ENCODE measurements around the gene KRTAP15-1. TPM values are rescaled to one million over a fixed set of nuclear protein-coding genes. Genes with fewer than 3 reads are reported as not detected.

Gene KRTAP15-1
- not detected in 5 replicates for total RNA-seq (2022; extraction: Qiagen RNA extraction; ENCODE audit: low read depth)

GRCh38 chr21:30439975-30440374 lies at the start of gene KRTAP15-1:
KRTAP15-1 (plus strand) TSS chr21:30440275; CDS start chr21:30440328, 53 bp downstream.

GRCh38 chr21:30395731-30396130 lies 44.3 kb upstream of the KRTAP15-1 start, which contains the start of gene KRTAP13-1:
KRTAP13-1 (plus strand) TSS chr21:30396031; CDS start chr21:30396087, 56 bp downstream.

GRCh38 chr21:30425826-30426225 lies 14.2 kb upstream of the KRTAP15-1 start, which contains the start of gene KRTAP13-3:
KRTAP13-3 (minus strand) TSS chr21:30425926; CDS start chr21:30425912, 14 bp downstream.

GRCh38 chr21:30430170-30430655 lies 9.9 kb upstream of the KRTAP15-1 start, which contains the start of gene KRTAP13-4:
KRTAP13-4 (plus strand) TSS chr21:30430220; CDS start chr21:30430276, 56 bp downstream.

GRCh38 chr21:30480145-30480544 lies 40.1 kb downstream of the KRTAP15-1 start, which contains the start of gene KRTAP19-1:
KRTAP19-1 (minus strand) TSS chr21:30480367; CDS start chr21:30480317, 50 bp downstream.

GRCh38 chr21:30487336-30487735 lies 47.3 kb downstream of the KRTAP15-1 start, which contains the start of gene KRTAP19-2:
KRTAP19-2 (minus strand) TSS chr21:30487436; CDS start chr21:30487348, 88 bp downstream.

Other genes with a start within 250 kb of the KRTAP15-1 start
- gene CLDN8, start 224.2 kb upstream of the KRTAP15-1 start, total RNA-seq (2022; extraction: Qiagen RNA extraction; ENCODE audit: low read depth): not detected in 5 replicates
- gene KRTAP24-1, start 157.3 kb upstream of the KRTAP15-1 start, total RNA-seq (2022; extraction: Qiagen RNA extraction; ENCODE audit: low read depth): not detected in 5 replicates
- not detected in 5 replicates for gene KRTAP25-1, start 150.8 kb upstream of the KRTAP15-1 start, total RNA-seq (2022; extraction: Qiagen RNA extraction; ENCODE audit: low read depth)
- not detected in 5 replicates for gene KRTAP26-1, start 120.0 kb upstream of the KRTAP15-1 start, total RNA-seq (2022; extraction: Qiagen RNA extraction; ENCODE audit: low read depth)
- gene KRTAP27-1, start 102.6 kb upstream of the KRTAP15-1 start, total RNA-seq (2022; extraction: Qiagen RNA extraction; ENCODE audit: low read depth): not detected in 5 replicates
- not detected in 5 replicates for gene KRTAP23-1, start 91.7 kb upstream of the KRTAP15-1 start, total RNA-seq (2022; extraction: Qiagen RNA extraction; ENCODE audit: low read depth)
- not detected in 5 replicates for gene KRTAP13-2, start 68.0 kb upstream of the KRTAP15-1 start, total RNA-seq (2022; extraction: Qiagen RNA extraction; ENCODE audit: low read depth)
- not detected in 5 replicates for gene KRTAP13-1, start 44.2 kb upstream of the KRTAP15-1 start, total RNA-seq (2022; extraction: Qiagen RNA extraction; ENCODE audit: low read depth)
- not detected in 5 replicates for gene KRTAP13-3, start 14.3 kb upstream of the KRTAP15-1 start, total RNA-seq (2022; extraction: Qiagen RNA extraction; ENCODE audit: low read depth)
- gene KRTAP13-4, start 10.1 kb upstream of the KRTAP15-1 start, total RNA-seq (2022; extraction: Qiagen RNA extraction; ENCODE audit: low read depth): not detected in 5 replicates
- not detected in 5 replicates for gene KRTAP19-1, start 40.1 kb downstream of the KRTAP15-1 start, total RNA-seq (2022; extraction: Qiagen RNA extraction; ENCODE audit: low read depth)
- not detected in 5 replicates for gene KRTAP19-2, start 47.2 kb downstream of the KRTAP15-1 start, total RNA-seq (2022; extraction: Qiagen RNA extraction; ENCODE audit: low read depth)
- gene KRTAP19-3, start 51.7 kb downstream of the KRTAP15-1 start, total RNA-seq (2022; extraction: Qiagen RNA extraction; ENCODE audit: low read depth): not detected in 5 replicates
- not detected in 5 replicates for gene KRTAP19-4, start 56.9 kb downstream of the KRTAP15-1 start, total RNA-seq (2022; extraction: Qiagen RNA extraction; ENCODE audit: low read depth)
- gene KRTAP19-5, start 61.9 kb downstream of the KRTAP15-1 start, total RNA-seq (2022; extraction: Qiagen RNA extraction; ENCODE audit: low read depth): not detected in 5 replicates
- not detected in 5 replicates for gene KRTAP19-6, start 101.6 kb downstream of the KRTAP15-1 start, total RNA-seq (2022; extraction: Qiagen RNA extraction; ENCODE audit: low read depth)
- gene KRTAP19-7, start 121.0 kb downstream of the KRTAP15-1 start, total RNA-seq (2022; extraction: Qiagen RNA extraction; ENCODE audit: low read depth): not detected in 5 replicates
- not detected in 5 replicates for gene KRTAP22-2, start 150.1 kb downstream of the KRTAP15-1 start, total RNA-seq (2022; extraction: Qiagen RNA extraction; ENCODE audit: low read depth)
- not detected in 5 replicates for gene KRTAP6-3, start 152.2 kb downstream of the KRTAP15-1 start, total RNA-seq (2022; extraction: Qiagen RNA extraction; ENCODE audit: low read depth)
- gene KRTAP6-2, start 158.6 kb downstream of the KRTAP15-1 start, total RNA-seq (2022; extraction: Qiagen RNA extraction; ENCODE audit: low read depth): not detected in 5 replicates
- not detected in 5 replicates for gene KRTAP22-1, start 160.8 kb downstream of the KRTAP15-1 start, total RNA-seq (2022; extraction: Qiagen RNA extraction; ENCODE audit: low read depth)
- not detected in 5 replicates for gene KRTAP6-1, start 173.7 kb downstream of the KRTAP15-1 start, total RNA-seq (2022; extraction: Qiagen RNA extraction; ENCODE audit: low read depth)
- not detected in 5 replicates for gene KRTAP20-1, start 176.2 kb downstream of the KRTAP15-1 start, total RNA-seq (2022; extraction: Qiagen RNA extraction; ENCODE audit: low read depth)
- gene KRTAP20-4, start 180.4 kb downstream of the KRTAP15-1 start, total RNA-seq (2022; extraction: Qiagen RNA extraction; ENCODE audit: low read depth): not detected in 5 replicates
- gene KRTAP20-2, start 194.9 kb downstream of the KRTAP15-1 start, total RNA-seq (2022; extraction: Qiagen RNA extraction; ENCODE audit: low read depth): not detected in 5 replicates
- not detected in 5 replicates for gene KRTAP20-3, start 202.6 kb downstream of the KRTAP15-1 start, total RNA-seq (2022; extraction: Qiagen RNA extraction; ENCODE audit: low read depth)

Measured in A549 treated with ZK216348 at 1 μM for 4 hours (cell line).